Liver (tissue), 9 donors: ENCODE data around the gene KLHDC7A. TPM values are rescaled to one million over a fixed set of nuclear protein-coding genes. Genes with fewer than 3 reads are reported as not detected.
A peak's percentile ranks its signal among the peaks of the same experiment; 100 is the strongest.

Experiments used
- DNase-seq: peaks from one replicate; pipeline ENCODE4 v3.0.0-alpha.2; 2017; ENCODE audit warnings: low spot score
- H3K27ac ChIP-seq, 2 donors: one replicate each; pipeline ENCODE4 v1.7.0; 2013; ENCODE audit warnings: inconsistent platforms in 2 of 2, low read length in 2 of 2, control low read depth in 1 of 2, low read depth in 1 of 2, mild to moderate bottlenecking in 1 of 2
- H3K27me3 ChIP-seq, 4 donors: one replicate each; pipeline versions ENCODE4 v1.6.1 to v1.7.0; 2013; ENCODE audit warnings: low read length in 3 of 4, inconsistent platforms in 1 of 4, mild to moderate bottlenecking in 1 of 4, moderate library complexity in 1 of 4; ENCODE audit not compliant: control insufficient read depth in 4 of 4, insufficient read depth in 4 of 4
- H3K36me3 ChIP-seq, 4 donors: one replicate each; pipeline versions ENCODE4 v1.6.1 to v1.7.0; 2013; ENCODE audit warnings: low read length in 3 of 4, mild to moderate bottlenecking in 3 of 4, low read depth in 1 of 4, moderate library complexity in 1 of 4; ENCODE audit not compliant: control insufficient read depth in 4 of 4, insufficient read depth in 3 of 4
- H3K4me1 ChIP-seq, 4 donors: one replicate each; pipeline versions ENCODE4 v1.6.1 to v1.7.0; 2013; ENCODE audit warnings: low read length in 3 of 4, mild to moderate bottlenecking in 3 of 4, moderate library complexity in 1 of 4; ENCODE audit not compliant: control insufficient read depth in 4 of 4, insufficient read depth in 4 of 4
- H3K4me3 ChIP-seq, 3 donors: one replicate each; pipeline versions ENCODE4 v1.6.1 to v1.7.0; 2013; ENCODE audit warnings: low read length in 3 of 3, control low read depth in 1 of 3, low read depth in 1 of 3, mild to moderate bottlenecking in 1 of 3
- H3K9ac ChIP-seq, 2 donors: one replicate each; pipeline ENCODE4 v1.7.0; 2013; ENCODE audit warnings: low read length in 2 of 2, mild to moderate bottlenecking in 2 of 2, moderate library complexity in 2 of 2, control low read depth in 1 of 2, low read depth in 1 of 2
- H3K9me3 ChIP-seq, 4 donors: one replicate each; pipeline versions ENCODE4 v1.6.1 to v1.7.0; 2013; ENCODE audit warnings: low read length in 3 of 4; ENCODE audit not compliant: control insufficient read depth in 4 of 4
- EGR1 ChIP-seq, 2 donors: IDR thresholded peaks; 2 replicates each; pipeline ENCODE4 v1.6.1; 2016 to 2018; ENCODE audit warnings: antibody characterized with exemption in 2 of 2, low read depth in 2 of 2
- FOXA1 ChIP-seq: IDR thresholded peaks from 2 replicates; pipeline ENCODE4 v1.6.1; 2016; ENCODE audit warnings: antibody characterized with exemption
- FOXA2 ChIP-seq: IDR thresholded peaks from 2 replicates; pipeline ENCODE4 v1.6.1; 2016; ENCODE audit warnings: antibody characterized with exemption
- GABPA ChIP-seq, 2 donors: IDR thresholded peaks in 1 of 2; conservative IDR thresholded peaks in 1 of 2; 2 replicates each; pipeline ENCODE4 v1.6.1; 2016; ENCODE audit warnings: antibody characterized with exemption in 2 of 2, mild to moderate bottlenecking in 1 of 2, moderate library complexity in 1 of 2
- HNF4G ChIP-seq: IDR thresholded peaks from 2 replicates; pipeline ENCODE4 v1.6.1; 2016; ENCODE audit warnings: antibody characterized with exemption
- JUND ChIP-seq, 2 donors: IDR thresholded peaks; 2 replicates each; pipeline ENCODE4 v1.6.1; 2016; ENCODE audit warnings: antibody characterized with exemption in 2 of 2
- NR2F2 ChIP-seq: IDR thresholded peaks from 2 replicates; pipeline ENCODE4 v1.6.1; 2016; ENCODE audit warnings: antibody characterized with exemption
- RAD21 ChIP-seq, 2 donors: IDR thresholded peaks; 2 replicates each; pipeline ENCODE4 v1.6.1; 2016; ENCODE audit warnings: antibody characterized with exemption in 2 of 2, mild to moderate bottlenecking in 2 of 2
- SP1 ChIP-seq: IDR thresholded peaks from 2 replicates; pipeline ENCODE4 v1.6.1; 2018; ENCODE audit warnings: antibody characterized with exemption, mild to moderate bottlenecking
- TAF1 ChIP-seq: conservative IDR thresholded peaks from 2 replicates; pipeline ENCODE4 v1.6.1; 2016; ENCODE audit warnings: antibody characterized with exemption, mild to moderate bottlenecking
- WGBS: extraction: QIAGEN DNeasy Blood & Tissue Kit; methylation state at CpG from one replicate; pipeline ENCODE4 v1.1.7; 2013; 5-methylcytosine and 5-hydroxymethylcytosine counted together
- polyA plus RNA-seq, 2 donors: library from polyadenylated mRNA; stranded (reverse) in 1 of 2; unstranded in 1 of 2; fragments of 200-250 nt in 1 of 2; fragments of >200 nt in 1 of 2; fragmentation: Nextera tagmentation in 1 of 2; extraction: Ambion mirVana in 1 of 2; gene quantifications; one replicate each; pipeline versions ENCODE4 v1.2.1 to v1.2.3, GENCODE V29; 2013 to 2015
- total RNA-seq, 2 donors: library from RNA; depleted of rRNA; stranded (reverse); fragments of >200 nt; gene quantifications; one replicate each; pipeline ENCODE4 v1.2.3, GENCODE V29; 2014
- TF ChIP-seq, protein P1 (sequence below): IDR thresholded peaks from 2 replicates; pipeline ENCODE4 v1.6.1; 2016; ENCODE audit warnings: antibody characterized with exemption
- TF ChIP-seq, protein P2 (sequence below): IDR thresholded peaks from 2 replicates; pipeline ENCODE4 v1.6.1; 2016; ENCODE audit warnings: antibody characterized with exemption
- TF ChIP-seq, protein P3 (sequence below): IDR thresholded peaks from 2 replicates; pipeline ENCODE4 v1.6.1; 2016; ENCODE audit warnings: antibody characterized with exemption
- TF ChIP-seq, protein P4 (sequence below): fragments of 150-350 bp; IDR thresholded peaks from 2 replicates; pipeline ENCODE4 v1.5.1; 2017; ENCODE audit warnings: improper control_type of control experiment, low read depth, low read length; ENCODE audit not compliant: missing input control
- TF ChIP-seq, protein P5 (sequence below): IDR thresholded peaks from 2 replicates; pipeline ENCODE4 v1.6.1; 2016; ENCODE audit warnings: antibody characterized with exemption, mild to moderate bottlenecking
- donor health status: healthy.
- donor health status: healthy.
- donor health status: healthy.
- donor health status: healthy.
- donor health status: healthy.

Gene KLHDC7A
- total and polyA plus RNA-seq, 4 donors, result 1.3 to 6.6 (median 2.3) TPM

DNA sequence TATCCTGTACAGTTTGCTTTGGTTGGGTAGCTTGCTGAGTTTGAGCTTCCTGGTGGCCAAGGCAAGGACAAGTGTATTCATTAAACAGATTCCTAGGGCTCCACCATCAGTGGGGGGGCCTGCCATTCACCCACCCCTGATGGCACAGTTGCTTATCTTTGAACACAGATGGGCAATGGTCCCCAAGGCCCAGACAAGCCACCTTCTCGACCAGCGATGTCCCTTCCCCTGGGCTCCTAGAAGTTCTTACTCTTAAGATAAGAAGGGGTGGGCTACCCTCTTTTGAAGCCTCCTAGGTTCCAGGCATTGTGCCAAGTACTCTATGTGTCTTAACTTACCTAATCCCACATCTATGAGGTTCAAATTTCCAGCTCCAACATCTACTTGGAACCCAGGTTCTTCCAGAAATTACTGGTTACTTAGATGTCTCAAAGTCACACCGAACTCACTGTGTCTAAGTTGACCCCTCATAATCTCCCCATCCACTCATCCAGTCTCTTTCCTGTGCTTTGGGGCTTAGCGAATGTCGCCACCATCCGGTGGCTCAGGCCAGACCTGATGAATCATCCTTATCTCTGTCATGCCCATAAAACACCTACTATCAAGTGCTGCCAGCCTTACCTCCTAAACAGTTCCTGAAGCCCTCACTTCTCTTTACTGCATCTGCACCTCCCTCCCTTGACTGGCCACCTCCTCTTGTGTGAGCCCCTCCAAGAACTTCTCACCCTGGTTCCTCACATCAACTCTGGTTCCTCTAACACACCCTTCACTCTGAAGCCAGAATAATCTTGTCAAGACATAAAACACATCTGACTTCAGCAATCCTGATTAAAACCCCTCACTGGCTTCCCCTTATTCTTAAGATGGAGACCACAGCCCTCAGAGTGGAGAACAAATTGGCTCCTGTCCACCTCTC, 50.1 kb downstream of the KLHDC7A start:
- WGBS, result 48% methylated on average over 6 of the region's 6 CpGs
- no peaks in the 10 kb centered on the region for H3K4me1 ChIP-seq

DNA sequence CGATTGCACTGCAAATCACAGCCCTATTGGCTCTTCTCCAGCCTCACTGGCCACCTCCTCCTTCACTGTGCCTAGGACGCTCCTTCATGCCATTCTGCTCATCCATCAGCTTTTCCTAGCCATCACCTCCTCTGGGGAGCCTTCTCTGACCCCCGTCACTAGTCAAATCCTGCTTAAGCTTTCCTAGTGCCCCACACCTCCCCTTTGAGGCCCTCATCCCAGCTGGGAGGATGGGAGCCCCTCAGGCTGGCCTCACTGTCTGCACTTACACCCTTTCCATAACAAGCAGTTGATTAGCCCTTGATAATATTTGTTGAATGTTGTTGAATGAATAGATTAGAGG, 50.7 kb downstream of the KLHDC7A start:
- no peaks in the 10 kb centered on the region for H3K36me3 ChIP-seq
- H3K27ac ChIP-seq, result no peak overlapping the region
- 60% methylated on average over 3 of the region's 3 CpGs for WGBS
- no peak overlapping the region for H3K9ac ChIP-seq
- no peak overlapping the region for H3K4me3 ChIP-seq
- peaks cover 0 to 5% (median 1%) of the 10 kb centered on the region in 4 donors for H3K27me3 ChIP-seq
- no peaks in the 10 kb centered on the region for H3K9me3 ChIP-seq
- H3K4me1 ChIP-seq, result no peaks in the 10 kb centered on the region
- DNase-seq, result peak; percentile 25
- TF ChIP-seq TAF1 (no peak), FOXA2 (no peak), RAD21 (IDR thresholded peaks at IDR 0.05) (no peak), HNF4G (no peak), GABPA (IDR thresholded peaks at IDR 0.05 in 1 of 2, conservative IDR thresholded peaks at IDR 0.05 in 1 of 2) (no peak), SP1 (no peak), JUND (IDR thresholded peaks at IDR 0.05) (no peak), NR2F2 (no peak), FOXA1 (no peak), EGR1 (IDR thresholded peaks at IDR 0.05; ENCODE audit: low read depth in 2 of 2) (no peak)
- TF ChIP-seq, protein P1, sequence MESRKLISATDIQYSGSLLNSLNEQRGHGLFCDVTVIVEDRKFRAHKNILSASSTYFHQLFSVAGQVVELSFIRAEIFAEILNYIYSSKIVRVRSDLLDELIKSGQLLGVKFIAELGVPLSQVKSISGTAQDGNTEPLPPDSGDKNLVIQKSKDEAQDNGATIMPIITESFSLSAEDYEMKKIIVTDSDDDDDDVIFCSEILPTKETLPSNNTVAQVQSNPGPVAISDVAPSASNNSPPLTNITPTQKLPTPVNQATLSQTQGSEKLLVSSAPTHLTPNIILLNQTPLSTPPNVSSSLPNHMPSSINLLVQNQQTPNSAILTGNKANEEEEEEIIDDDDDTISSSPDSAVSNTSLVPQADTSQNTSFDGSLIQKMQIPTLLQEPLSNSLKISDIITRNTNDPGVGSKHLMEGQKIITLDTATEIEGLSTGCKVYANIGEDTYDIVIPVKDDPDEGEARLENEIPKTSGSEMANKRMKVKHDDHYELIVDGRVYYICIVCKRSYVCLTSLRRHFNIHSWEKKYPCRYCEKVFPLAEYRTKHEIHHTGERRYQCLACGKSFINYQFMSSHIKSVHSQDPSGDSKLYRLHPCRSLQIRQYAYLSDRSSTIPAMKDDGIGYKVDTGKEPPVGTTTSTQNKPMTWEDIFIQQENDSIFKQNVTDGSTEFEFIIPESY, result no peak
- TF ChIP-seq, protein P2, sequence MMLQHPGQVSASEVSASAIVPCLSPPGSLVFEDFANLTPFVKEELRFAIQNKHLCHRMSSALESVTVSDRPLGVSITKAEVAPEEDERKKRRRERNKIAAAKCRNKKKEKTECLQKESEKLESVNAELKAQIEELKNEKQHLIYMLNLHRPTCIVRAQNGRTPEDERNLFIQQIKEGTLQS, result no peak
- TF ChIP-seq, protein P3, sequence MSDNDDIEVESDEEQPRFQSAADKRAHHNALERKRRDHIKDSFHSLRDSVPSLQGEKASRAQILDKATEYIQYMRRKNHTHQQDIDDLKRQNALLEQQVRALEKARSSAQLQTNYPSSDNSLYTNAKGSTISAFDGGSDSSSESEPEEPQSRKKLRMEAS, result no peak
- TF ChIP-seq, protein P4, sequence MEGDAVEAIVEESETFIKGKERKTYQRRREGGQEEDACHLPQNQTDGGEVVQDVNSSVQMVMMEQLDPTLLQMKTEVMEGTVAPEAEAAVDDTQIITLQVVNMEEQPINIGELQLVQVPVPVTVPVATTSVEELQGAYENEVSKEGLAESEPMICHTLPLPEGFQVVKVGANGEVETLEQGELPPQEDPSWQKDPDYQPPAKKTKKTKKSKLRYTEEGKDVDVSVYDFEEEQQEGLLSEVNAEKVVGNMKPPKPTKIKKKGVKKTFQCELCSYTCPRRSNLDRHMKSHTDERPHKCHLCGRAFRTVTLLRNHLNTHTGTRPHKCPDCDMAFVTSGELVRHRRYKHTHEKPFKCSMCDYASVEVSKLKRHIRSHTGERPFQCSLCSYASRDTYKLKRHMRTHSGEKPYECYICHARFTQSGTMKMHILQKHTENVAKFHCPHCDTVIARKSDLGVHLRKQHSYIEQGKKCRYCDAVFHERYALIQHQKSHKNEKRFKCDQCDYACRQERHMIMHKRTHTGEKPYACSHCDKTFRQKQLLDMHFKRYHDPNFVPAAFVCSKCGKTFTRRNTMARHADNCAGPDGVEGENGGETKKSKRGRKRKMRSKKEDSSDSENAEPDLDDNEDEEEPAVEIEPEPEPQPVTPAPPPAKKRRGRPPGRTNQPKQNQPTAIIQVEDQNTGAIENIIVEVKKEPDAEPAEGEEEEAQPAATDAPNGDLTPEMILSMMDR, result no peak

More for the DNA sequence above, 50.1 kb downstream of the KLHDC7A start:
- H3K27ac ChIP-seq, result no peak overlapping the region
- H3K4me3 ChIP-seq, result no peak overlapping the region
- H3K27me3 ChIP-seq, result peaks cover 0 to 4% (median 1%) of the 10 kb centered on the region in 4 donors
- H3K9ac ChIP-seq, result no peak overlapping the region
- H3K9me3 ChIP-seq, result no peaks in the 10 kb centered on the region
- no peaks in the 10 kb centered on the region for H3K36me3 ChIP-seq
- DNase-seq, result peak; percentile 31
- TF ChIP-seq EGR1 (IDR thresholded peaks at IDR 0.05; ENCODE audit: low read depth in 2 of 2) (no peak), RAD21 (IDR thresholded peaks at IDR 0.05) (peak; percentile 65 to 68), GABPA (IDR thresholded peaks at IDR 0.05 in 1 of 2, conservative IDR thresholded peaks at IDR 0.05 in 1 of 2) (no peak), JUND (IDR thresholded peaks at IDR 0.05) (no peak)
- TF ChIP-seq, protein P5, sequence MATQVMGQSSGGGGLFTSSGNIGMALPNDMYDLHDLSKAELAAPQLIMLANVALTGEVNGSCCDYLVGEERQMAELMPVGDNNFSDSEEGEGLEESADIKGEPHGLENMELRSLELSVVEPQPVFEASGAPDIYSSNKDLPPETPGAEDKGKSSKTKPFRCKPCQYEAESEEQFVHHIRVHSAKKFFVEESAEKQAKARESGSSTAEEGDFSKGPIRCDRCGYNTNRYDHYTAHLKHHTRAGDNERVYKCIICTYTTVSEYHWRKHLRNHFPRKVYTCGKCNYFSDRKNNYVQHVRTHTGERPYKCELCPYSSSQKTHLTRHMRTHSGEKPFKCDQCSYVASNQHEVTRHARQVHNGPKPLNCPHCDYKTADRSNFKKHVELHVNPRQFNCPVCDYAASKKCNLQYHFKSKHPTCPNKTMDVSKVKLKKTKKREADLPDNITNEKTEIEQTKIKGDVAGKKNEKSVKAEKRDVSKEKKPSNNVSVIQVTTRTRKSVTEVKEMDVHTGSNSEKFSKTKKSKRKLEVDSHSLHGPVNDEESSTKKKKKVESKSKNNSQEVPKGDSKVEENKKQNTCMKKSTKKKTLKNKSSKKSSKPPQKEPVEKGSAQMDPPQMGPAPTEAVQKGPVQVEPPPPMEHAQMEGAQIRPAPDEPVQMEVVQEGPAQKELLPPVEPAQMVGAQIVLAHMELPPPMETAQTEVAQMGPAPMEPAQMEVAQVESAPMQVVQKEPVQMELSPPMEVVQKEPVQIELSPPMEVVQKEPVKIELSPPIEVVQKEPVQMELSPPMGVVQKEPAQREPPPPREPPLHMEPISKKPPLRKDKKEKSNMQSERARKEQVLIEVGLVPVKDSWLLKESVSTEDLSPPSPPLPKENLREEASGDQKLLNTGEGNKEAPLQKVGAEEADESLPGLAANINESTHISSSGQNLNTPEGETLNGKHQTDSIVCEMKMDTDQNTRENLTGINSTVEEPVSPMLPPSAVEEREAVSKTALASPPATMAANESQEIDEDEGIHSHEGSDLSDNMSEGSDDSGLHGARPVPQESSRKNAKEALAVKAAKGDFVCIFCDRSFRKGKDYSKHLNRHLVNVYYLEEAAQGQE, result no peak
- TF ChIP-seq, protein P4, result peak; percentile 16
